WTC11 (cell line): ENCODE measurements around the gene SELENOV. TPM values are rescaled to one million over a fixed set of nuclear protein-coding genes. Genes with fewer than 3 reads are reported as not detected.

ENCODE experiments used
- ELF4 ChIP-seq: sonication (generic); formaldehyde crosslinking; IDR thresholded peaks from 2 replicates; pipeline ENCODE4 v1.8.1; 2022; ENCODE audit warnings: low read depth, mild to moderate bottlenecking, moderate library complexity, missing genetic modification reagents
- FOXK1 ChIP-seq: sonication (generic); formaldehyde crosslinking; IDR thresholded peaks from 2 replicates; pipeline ENCODE4 v1.8.0; 2022; ENCODE audit warnings: mild to moderate bottlenecking, moderate library complexity, missing genetic modification reagents
- FOXP1 ChIP-seq: sonication (generic); formaldehyde crosslinking; IDR thresholded peaks from 2 replicates; pipeline ENCODE4 v1.8.0; 2022; ENCODE audit warnings: missing genetic modification reagents, mild to moderate bottlenecking, moderate library complexity, borderline replicate concordance
- GRHL2 ChIP-seq: fragments of 250-450 bp; sonication (Bioruptor Pico); IDR thresholded peaks from 2 replicates; pipeline ENCODE4 v1.8.0; 2022; ENCODE audit warnings: mild to moderate bottlenecking, moderate library complexity; ENCODE audit not compliant: insufficient replicate concordance, severe bottlenecking
- NFATC4 ChIP-seq: fragments of 250-450 bp; sonication (Bioruptor Pico); IDR thresholded peaks from 2 replicates; pipeline ENCODE4 v1.9.0; 2021; ENCODE audit warnings: mild to moderate bottlenecking
- NR1H2 ChIP-seq: sonication (generic); formaldehyde crosslinking; IDR thresholded peaks from 2 replicates; pipeline ENCODE4 v1.9.0; 2021; ENCODE audit warnings: mild to moderate bottlenecking, moderate library complexity, missing genetic modification reagents
- OVOL2 ChIP-seq: fragments of 250-450 bp; sonication (Bioruptor Pico); IDR thresholded peaks from 2 replicates; pipeline ENCODE4 v1.9.0; 2021; ENCODE audit warnings: mild to moderate bottlenecking, borderline replicate concordance
- SOX15 ChIP-seq: fragments of 250-450 bp; sonication (Bioruptor Pico); IDR thresholded peaks from 2 replicates; pipeline ENCODE4 v1.9.0; 2021; ENCODE audit warnings: mild to moderate bottlenecking
- SP1 ChIP-seq: sonication (generic); formaldehyde crosslinking; conservative IDR thresholded peaks from 2 replicates; pipeline ENCODE4 v1.8.1; 2022; ENCODE audit warnings: missing genetic modification reagents
- TCF7 ChIP-seq: sonication (generic); formaldehyde crosslinking; IDR thresholded peaks from 2 replicates; pipeline ENCODE4 v1.8.0; 2022; ENCODE audit warnings: mild to moderate bottlenecking, low read depth, missing genetic modification reagents, moderate library complexity
- TEAD1 ChIP-seq: sonication (generic); formaldehyde crosslinking; IDR thresholded peaks from 2 replicates; pipeline ENCODE4 v1.8.0; 2022; ENCODE audit warnings: mild to moderate bottlenecking, missing genetic modification reagents
- TEAD4 ChIP-seq: sonication (generic); formaldehyde crosslinking; IDR thresholded peaks from 2 replicates; pipeline ENCODE4 v1.8.0; 2022; ENCODE audit warnings: mild to moderate bottlenecking, missing genetic modification reagents
- ZNF121 ChIP-seq: sonication (generic); formaldehyde crosslinking; IDR thresholded peaks from 2 replicates; pipeline ENCODE4 v1.8.0; 2023; ENCODE audit warnings: missing genetic modification reagents
- ZNF138 ChIP-seq: sonication (generic); formaldehyde crosslinking; conservative IDR thresholded peaks from 2 replicates; pipeline ENCODE4 v1.8.1; 2022; ENCODE audit warnings: mild to moderate bottlenecking, moderate library complexity, missing genetic modification reagents
- ZNF416 ChIP-seq: fragments of 250-450 bp; sonication (Bioruptor Pico); IDR thresholded peaks from 2 replicates; pipeline ENCODE4 v1.9.0; 2021; ENCODE audit warnings: mild to moderate bottlenecking, inconsistent platforms
- total RNA-seq: library from RNA; stranded (reverse); gene quantifications from 3 replicates; pipeline ENCODE4 v1.2.3, GENCODE V29; 2021
- TF ChIP-seq, protein P1 (sequence below): sonication (generic); formaldehyde crosslinking; IDR thresholded peaks from 2 replicates; pipeline ENCODE4 v1.8.1; 2022; ENCODE audit warnings: low read depth, mild to moderate bottlenecking, moderate library complexity, missing genetic modification reagents, borderline replicate concordance
- TF ChIP-seq, protein P2 (sequence below): fragments of 250-450 bp; sonication (Bioruptor Pico); conservative IDR thresholded peaks from 2 replicates; pipeline ENCODE4 v1.9.0; 2021; ENCODE audit warnings: mild to moderate bottlenecking
- TF ChIP-seq, protein P3 (sequence below): sonication (generic); formaldehyde crosslinking; IDR thresholded peaks from 2 replicates; pipeline ENCODE4 v1.8.0; 2023; ENCODE audit warnings: mild to moderate bottlenecking, missing genetic modification reagents
- TF ChIP-seq, protein P4 (sequence below): sonication (generic); formaldehyde crosslinking; conservative IDR thresholded peaks from 2 replicates; pipeline ENCODE4 v1.8.1; 2022; ENCODE audit warnings: mild to moderate bottlenecking, missing genetic modification reagents
- TF ChIP-seq, protein P5 (sequence below): sonication (generic); formaldehyde crosslinking; IDR thresholded peaks from 2 replicates; pipeline ENCODE4 v1.8.0; 2022; ENCODE audit warnings: mild to moderate bottlenecking, missing genetic modification reagents
- TF ChIP-seq, protein P6 (sequence below): sonication (generic); formaldehyde crosslinking; IDR thresholded peaks from 2 replicates; pipeline ENCODE4 v1.8.0; 2022; ENCODE audit warnings: mild to moderate bottlenecking, missing genetic modification reagents
- TF ChIP-seq, protein P7 (sequence below): sonication (generic); formaldehyde crosslinking; IDR thresholded peaks from 2 replicates; pipeline ENCODE4 v1.8.0; 2022; ENCODE audit warnings: missing genetic modification reagents

SELENOV gene
- total RNA-seq, 1 experiment from 2014 or later = 12.6 TPM

DNA sequence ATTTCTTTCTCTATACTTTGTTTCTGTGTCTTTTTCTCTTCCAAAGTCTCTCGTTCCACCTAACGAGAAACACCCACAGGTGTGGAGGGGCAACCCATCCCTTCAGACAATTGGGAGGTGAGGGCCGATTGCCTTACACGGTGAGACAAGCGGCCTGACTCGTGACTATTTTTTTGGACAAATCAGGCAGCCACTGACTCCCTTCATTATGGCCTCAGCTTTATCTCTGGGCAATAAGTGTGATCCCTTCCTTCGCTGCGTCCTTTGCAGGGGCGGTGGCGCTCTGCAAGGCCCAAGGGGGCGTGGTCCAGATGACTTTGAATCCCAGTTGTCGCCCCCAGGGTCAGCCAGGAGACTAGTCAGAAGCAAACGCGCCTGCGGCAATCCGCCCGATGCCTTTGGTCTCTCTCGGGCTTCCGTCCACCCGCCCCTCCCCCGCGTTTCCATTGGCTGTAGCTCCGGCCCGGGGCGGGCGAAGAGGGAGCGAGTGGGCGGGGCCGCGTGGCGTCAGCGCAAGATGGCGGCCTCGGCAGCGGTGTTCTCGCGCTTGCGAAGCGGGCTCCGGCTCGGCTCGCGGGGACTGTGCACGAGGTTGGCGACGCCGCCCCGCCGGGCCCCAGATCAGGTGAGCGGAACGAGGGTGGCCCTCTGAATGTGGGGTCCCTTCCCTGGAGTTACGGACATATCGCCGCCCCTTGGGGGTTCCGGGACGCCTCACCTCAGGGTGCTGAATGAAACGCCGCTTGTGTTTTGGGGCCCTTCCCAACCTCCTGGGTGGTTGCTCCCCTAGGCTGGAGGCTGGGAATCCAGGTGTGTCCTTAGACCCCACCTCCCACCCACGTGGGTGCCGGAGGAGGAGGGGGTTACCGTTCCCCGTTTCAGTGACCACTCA, 34.4 kb upstream of the SELENOV start, which contains the start of gene TIMM50 (continued):
- TF ChIP-seq, protein P1, sequence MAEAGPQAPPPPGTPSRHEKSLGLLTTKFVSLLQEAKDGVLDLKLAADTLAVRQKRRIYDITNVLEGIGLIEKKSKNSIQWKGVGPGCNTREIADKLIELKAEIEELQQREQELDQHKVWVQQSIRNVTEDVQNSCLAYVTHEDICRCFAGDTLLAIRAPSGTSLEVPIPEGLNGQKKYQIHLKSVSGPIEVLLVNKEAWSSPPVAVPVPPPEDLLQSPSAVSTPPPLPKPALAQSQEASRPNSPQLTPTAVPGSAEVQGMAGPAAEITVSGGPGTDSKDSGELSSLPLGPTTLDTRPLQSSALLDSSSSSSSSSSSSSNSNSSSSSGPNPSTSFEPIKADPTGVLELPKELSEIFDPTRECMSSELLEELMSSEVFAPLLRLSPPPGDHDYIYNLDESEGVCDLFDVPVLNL (CRISPR knock-in tag) = no peak
- TF ChIP-seq SP1 (CRISPR knock-in tag) (peak; percentile 100), ZNF138 (CRISPR knock-in tag) (no peak), OVOL2 (CRISPR knock-in tag) (no peak), ELF4 (CRISPR knock-in tag) (0 out of 2 replicates have a peak, but pooled peaks have one; percentile 40), TEAD4 (CRISPR knock-in tag) (no peak), ZNF416 (CRISPR knock-in tag) (0 out of 2 replicates have a peak, but pooled peaks have one; percentile 52), TEAD1 (peak; percentile 65), NFATC4 (CRISPR knock-in tag) (no peak), ZNF121 (CRISPR knock-in tag) (peak; percentile 53; the same call in 1 of the 2 replicates), TCF7 (0 out of 2 replicates have a peak, but pooled peaks have one; percentile 36), NR1H2 (CRISPR knock-in tag) (0 out of 2 replicates have a peak, but pooled peaks have one; percentile 34), SOX15 (CRISPR knock-in tag) (no peak), FOXK1 (peak; percentile 87; the same call in 1 of the 2 replicates), GRHL2 (CRISPR knock-in tag) (no peak), FOXP1 (CRISPR knock-in tag) (peak; percentile 74; the same call in 1 of the 2 replicates)
- TF ChIP-seq, protein P2, sequence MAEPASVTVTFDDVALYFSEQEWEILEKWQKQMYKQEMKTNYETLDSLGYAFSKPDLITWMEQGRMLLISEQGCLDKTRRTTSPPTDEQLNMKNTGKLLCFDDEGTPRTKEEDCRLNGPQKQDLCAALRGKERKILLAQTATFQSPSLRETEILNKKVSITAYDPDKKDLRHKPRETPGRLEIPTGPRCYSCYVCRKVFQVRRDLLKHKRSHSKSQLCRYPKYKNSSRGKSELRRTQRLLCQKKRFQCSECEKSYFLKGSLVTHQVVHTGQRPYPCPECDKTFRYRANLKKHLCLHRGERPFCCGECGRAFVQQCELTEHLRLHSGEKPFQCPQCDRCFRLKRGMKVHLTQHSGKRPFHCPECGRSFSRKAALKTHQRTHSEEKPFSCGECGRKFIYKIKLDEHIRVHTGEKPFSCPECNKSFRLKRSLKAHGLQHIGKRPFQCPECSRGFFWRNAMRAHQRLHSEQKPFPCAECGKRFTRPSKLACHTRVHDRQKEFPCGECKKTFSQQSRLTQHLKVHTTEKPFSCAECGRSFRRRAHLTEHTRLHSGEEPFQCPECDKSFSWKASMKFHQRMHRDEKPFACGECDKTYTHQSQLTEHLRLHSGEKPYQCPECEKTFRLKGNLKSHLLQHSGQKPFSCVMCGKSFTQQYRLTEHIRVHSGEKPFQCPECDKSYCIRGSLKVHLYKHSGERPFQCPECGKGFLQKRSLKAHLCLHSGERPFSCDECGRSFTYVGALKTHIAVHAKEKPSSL (CRISPR knock-in tag) = no peak
- TF ChIP-seq, protein P3, sequence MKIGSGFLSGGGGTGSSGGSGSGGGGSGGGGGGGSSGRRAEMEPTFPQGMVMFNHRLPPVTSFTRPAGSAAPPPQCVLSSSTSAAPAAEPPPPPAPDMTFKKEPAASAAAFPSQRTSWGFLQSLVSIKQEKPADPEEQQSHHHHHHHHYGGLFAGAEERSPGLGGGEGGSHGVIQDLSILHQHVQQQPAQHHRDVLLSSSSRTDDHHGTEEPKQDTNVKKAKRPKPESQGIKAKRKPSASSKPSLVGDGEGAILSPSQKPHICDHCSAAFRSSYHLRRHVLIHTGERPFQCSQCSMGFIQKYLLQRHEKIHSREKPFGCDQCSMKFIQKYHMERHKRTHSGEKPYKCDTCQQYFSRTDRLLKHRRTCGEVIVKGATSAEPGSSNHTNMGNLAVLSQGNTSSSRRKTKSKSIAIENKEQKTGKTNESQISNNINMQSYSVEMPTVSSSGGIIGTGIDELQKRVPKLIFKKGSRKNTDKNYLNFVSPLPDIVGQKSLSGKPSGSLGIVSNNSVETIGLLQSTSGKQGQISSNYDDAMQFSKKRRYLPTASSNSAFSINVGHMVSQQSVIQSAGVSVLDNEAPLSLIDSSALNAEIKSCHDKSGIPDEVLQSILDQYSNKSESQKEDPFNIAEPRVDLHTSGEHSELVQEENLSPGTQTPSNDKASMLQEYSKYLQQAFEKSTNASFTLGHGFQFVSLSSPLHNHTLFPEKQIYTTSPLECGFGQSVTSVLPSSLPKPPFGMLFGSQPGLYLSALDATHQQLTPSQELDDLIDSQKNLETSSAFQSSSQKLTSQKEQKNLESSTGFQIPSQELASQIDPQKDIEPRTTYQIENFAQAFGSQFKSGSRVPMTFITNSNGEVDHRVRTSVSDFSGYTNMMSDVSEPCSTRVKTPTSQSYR = peak; percentile 14; the same call in 1 of the 2 replicates
- TF ChIP-seq, protein P4, sequence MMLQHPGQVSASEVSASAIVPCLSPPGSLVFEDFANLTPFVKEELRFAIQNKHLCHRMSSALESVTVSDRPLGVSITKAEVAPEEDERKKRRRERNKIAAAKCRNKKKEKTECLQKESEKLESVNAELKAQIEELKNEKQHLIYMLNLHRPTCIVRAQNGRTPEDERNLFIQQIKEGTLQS (CRISPR knock-in tag) = no peak
- TF ChIP-seq, protein P5, sequence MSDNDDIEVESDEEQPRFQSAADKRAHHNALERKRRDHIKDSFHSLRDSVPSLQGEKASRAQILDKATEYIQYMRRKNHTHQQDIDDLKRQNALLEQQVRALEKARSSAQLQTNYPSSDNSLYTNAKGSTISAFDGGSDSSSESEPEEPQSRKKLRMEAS (CRISPR knock-in tag) = peak; percentile 93
- TF ChIP-seq, protein P6, sequence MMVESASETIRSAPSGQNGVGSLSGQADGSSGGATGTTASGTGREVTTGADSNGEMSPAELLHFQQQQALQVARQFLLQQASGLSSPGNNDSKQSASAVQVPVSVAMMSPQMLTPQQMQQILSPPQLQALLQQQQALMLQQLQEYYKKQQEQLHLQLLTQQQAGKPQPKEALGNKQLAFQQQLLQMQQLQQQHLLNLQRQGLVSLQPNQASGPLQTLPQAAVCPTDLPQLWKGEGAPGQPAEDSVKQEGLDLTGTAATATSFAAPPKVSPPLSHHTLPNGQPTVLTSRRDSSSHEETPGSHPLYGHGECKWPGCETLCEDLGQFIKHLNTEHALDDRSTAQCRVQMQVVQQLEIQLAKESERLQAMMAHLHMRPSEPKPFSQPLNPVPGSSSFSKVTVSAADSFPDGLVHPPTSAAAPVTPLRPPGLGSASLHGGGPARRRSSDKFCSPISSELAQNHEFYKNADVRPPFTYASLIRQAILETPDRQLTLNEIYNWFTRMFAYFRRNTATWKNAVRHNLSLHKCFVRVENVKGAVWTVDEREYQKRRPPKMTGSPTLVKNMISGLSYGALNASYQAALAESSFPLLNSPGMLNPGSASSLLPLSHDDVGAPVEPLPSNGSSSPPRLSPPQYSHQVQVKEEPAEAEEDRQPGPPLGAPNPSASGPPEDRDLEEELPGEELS = peak; percentile 75; the same call in 1 of the 2 replicates
- TF ChIP-seq, protein P7, sequence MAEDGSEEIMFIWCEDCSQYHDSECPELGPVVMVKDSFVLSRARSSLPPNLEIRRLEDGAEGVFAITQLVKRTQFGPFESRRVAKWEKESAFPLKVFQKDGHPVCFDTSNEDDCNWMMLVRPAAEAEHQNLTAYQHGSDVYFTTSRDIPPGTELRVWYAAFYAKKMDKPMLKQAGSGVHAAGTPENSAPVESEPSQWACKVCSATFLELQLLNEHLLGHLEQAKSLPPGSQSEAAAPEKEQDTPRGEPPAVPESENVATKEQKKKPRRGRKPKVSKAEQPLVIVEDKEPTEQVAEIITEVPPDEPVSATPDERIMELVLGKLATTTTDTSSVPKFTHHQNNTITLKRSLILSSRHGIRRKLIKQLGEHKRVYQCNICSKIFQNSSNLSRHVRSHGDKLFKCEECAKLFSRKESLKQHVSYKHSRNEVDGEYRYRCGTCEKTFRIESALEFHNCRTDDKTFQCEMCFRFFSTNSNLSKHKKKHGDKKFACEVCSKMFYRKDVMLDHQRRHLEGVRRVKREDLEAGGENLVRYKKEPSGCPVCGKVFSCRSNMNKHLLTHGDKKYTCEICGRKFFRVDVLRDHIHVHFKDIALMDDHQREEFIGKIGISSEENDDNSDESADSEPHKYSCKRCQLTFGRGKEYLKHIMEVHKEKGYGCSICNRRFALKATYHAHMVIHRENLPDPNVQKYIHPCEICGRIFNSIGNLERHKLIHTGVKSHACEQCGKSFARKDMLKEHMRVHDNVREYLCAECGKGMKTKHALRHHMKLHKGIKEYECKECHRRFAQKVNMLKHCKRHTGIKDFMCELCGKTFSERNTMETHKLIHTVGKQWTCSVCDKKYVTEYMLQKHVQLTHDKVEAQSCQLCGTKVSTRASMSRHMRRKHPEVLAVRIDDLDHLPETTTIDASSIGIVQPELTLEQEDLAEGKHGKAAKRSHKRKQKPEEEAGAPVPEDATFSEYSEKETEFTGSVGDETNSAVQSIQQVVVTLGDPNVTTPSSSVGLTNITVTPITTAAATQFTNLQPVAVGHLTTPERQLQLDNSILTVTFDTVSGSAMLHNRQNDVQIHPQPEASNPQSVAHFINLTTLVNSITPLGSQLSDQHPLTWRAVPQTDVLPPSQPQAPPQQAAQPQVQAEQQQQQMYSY = 0 out of 2 replicates have a peak, but pooled peaks have one; percentile 6
